ENCODE results near the gene PRKAA1. TPM values are rescaled to one million over a fixed set of nuclear protein-coding genes. Genes with fewer than 3 reads are reported as not detected.
"Not testable (repeated sequence)": the region's sequence is repeated elsewhere in the genome, so short reads cannot be mapped to it uniquely, and the experiment has no call there.

Gene PRKAA1
- total RNA-seq, 1 donor from 2014 or later: 32.3 TPM

- no peak for ATAC-seq
Observed at GRCh38 chr5:40779561-40779960, 18.6 kb downstream of the PRKAA1 start.

DNA sequence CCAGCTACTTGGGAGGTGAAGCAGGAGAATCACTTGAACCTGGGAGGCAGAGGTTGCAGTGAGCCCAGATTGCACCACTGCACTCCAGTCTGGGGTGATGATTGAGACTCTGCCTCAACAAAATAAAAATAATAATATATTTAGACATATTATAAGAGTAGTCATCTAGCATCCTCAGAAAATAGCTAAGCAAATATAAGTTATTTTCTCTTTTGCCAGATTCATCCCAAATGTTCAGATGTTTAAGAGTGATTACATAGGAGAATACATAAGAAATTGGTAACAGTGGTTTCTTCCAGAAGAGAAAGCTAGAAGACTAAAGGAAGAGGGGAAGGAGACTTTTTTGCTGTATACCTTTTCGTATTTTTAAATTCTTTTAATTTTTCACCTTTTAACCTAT is 20.0 kb downstream of the PRKAA1 start:
- ATAC-seq: no peak

- ATAC-seq: no peak
Observed at GRCh38 chr5:40776658-40776977, 21.6 kb downstream of the PRKAA1 start.

DNA sequence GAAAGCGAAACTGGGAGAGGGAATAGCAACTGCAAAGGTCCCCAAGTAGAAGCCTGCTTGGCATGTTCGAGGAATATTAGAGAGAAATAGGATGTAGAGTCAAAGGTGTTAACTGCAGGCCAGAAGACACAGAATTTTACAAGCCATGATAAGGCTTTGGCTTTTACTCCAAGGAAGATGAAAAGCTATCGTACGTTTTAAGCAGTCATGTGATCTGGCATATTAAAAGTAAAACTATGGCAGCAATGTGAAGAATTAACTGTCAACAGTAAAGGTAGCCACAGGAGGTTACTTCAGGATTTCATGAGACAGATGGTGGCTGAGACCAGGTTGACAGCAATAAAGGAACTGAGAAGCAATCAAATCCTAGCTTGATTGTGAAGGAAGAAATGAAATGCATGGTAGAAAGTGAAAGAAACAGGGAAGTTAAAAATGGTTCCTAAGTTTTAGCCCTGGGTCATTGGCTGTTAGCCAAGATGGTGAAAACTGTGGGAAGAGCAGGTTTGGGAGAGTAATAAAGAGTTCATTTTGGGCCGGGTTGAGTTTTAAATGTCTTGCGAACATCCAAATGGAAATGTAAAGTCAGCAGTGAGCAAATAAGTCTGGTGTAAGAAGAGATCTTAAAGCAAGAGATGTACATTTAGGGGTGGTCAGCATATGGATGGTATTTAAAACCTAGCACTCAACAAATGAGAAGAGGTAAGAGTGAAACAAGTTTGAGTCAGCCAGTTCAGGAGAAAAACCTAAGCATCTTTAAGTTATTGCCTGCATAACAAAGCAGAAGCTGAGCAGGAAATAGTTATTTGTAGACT is 22.1 kb downstream of the PRKAA1 start:
- ATAC-seq: no peak

GRCh38 chr5:40775085-40775845 is 22.9 kb downstream of the PRKAA1 start:
- no peak for ATAC-seq

DNA sequence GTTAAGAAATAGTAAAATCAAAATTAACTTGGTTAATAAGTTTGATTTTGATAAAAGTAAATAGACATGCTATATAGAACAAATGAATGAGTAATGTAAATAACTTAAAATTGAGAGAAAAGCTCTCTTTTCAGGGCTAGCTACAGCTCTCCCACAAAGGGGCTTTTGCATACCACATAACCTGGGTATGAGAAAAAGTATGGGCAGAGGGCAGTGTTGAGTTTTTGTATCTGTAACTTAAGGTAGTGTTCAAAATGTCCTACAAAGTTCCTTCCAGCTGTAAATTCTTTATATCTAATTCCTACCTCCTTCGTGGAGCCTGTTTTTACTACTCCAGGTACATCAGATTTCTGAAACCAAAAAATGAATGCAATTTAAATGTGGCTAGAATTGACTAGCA is 23.6 kb downstream of the PRKAA1 start:
- ATAC-seq: no peak

GRCh38 chr5:40770764-40771163 is 27.4 kb downstream of the PRKAA1 start:
- no peak for ATAC-seq

DNA sequence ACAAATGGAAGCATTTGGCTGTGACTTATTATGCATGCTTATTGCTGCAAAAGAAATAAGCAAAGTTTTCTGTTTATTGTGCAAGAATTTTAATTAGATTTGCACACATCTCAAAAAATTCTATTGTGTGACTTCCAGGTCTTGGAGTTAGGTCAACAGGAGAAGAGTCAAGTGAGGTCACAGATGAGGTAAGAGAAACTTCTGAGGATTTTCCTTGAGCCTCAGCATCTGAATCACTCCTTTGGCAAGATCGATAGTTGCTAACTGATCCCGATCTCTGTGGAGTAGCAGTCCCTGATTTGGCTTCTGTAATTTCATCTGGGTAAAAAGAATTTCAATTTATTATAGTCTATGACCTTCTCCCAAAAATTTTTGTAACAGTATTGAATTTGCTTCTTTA is 35.5 kb downstream of the PRKAA1 start:
- ATAC-seq: no peak

GRCh38 chr5:40757400-40757799 is 40.8 kb downstream of the PRKAA1 start:
- no peak for ATAC-seq

DNA sequence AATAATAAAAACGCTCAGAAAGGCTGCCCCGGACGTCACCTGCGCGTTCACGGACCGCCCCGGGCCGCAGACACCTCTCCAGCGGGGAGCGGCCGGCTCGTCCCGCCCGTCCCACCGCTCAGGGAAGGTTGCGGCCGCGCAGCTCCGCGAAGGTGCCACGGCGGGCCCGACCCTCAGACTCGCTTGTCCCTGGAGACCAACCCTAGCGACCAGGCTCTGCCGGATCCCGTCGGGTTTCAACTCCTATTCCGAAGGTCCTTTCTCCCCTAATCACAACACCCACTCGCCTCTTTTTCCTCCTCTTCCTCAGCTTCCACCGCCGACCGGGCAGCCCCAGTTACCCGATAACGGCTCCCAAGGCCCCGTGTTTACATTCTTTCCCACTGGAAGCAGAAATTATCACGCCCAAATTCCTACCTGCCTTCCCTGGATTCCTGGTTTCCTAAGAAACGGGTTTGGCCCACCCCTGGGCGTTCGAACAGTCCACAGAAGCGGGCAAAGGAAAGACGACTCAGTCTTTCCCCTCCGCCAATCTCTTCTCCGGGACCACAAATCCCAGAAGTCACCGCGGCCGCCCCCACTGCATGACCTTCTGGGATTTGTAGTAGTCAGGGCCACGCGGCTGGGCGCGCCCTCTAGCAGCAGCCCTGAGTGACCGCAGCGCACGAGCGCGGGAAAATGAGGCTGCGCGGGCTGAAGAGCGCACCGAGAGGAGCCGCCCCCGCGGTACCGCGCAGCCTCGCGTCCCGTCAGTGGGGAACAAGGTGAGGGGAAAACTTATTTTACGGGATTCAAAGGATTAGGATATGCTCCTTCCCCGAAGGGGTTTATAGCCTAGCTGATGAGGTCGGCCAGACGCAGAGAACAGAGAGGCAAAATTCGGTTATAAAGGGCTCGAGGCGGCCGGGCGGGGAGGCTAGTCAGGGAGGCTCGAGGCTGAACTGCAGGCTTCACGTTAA is 42.5 kb downstream of the PRKAA1 start, which contains the start of gene TTC33:
TTC33 (minus strand) TSS at position 555 of the 959 bp plus-strand sequence. CDS start 8,943 bp downstream, outside the sequence.
- ATAC-seq: peak; percentile 98

DNA sequence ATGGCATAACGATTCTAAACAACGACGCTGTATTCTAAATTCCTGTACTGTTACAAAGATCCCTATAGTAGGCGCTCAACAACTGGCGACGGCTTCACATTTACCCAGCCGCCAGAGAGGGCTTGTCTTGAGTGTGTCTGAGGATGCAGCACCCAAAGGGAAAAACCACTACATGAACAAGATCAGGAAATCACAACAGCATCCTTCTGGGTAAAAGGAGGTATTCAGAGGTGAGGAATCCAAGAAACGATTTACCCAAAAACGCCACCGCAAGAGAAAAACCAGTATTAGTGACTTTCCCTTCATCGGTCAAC is 43.1 kb downstream of the PRKAA1 start:
- ATAC-seq: peak; percentile 87

GRCh38 chr5:40754381-40755092 is 43.6 kb downstream of the PRKAA1 start:
- ATAC-seq: no peak

- ATAC-seq: no peak
Observed at GRCh38 chr5:40746703-40747102, 51.5 kb downstream of the PRKAA1 start.

DNA sequence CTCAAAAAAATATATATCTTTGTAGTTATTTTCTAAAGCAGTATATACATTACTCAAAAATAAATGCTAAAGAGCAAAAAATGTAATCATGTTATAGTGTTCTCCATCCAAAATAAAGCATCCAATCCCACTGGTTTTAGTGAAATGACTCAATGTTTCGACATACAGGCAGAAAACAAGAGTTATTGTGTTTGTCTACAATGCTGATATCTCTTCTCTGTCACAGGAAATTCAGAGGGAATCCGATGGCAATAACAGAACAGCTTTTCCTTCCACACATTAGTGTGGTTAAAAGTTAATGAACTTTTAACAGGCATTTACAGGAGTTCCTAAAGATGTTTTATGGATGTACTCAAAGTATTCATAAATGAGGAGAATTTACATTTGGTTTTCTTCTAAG is 54.4 kb downstream of the PRKAA1 start:
- ATAC-seq: no peak

- no peak for ATAC-seq
Observed at GRCh38 chr5:40738502-40738901, 59.7 kb downstream of the PRKAA1 start.

DNA sequence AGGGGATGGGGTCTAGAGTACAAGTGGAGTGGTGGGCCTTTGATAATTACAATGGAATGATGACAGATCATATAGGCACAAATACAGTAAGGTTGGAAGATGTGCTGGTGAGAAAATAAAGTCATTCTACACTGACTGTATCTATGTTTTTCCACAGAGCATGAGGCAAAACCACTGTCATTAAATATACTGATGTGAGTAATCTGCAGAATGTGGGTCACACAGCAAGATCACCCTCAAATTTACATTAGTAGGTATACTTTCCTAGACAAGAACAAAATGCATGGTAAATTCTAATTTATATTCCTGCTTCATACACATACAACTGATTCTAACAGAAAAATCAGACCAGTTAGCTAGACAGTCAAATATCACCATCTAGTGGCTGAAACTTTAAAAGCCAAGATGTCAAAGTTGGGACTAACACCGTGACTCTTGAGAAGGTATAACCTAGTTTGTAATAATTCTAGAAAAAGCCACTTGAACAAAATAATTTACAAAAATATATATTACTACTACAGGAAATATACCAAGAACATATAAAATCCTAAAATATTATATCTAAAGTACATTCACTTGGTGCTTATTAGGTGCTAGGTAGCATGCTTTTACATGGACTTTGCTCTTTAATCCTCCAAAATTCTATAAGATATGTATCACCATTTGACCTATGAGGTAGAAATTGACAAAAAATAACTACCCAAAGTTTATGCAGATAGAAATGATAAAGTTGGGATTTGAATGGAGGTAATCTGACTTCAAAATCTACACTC is 61.9 kb downstream of the PRKAA1 start:
- peak; percentile 55 for ATAC-seq

- no peak for ATAC-seq
Observed at GRCh38 chr5:40735609-40736008, 62.6 kb downstream of the PRKAA1 start.

DNA sequence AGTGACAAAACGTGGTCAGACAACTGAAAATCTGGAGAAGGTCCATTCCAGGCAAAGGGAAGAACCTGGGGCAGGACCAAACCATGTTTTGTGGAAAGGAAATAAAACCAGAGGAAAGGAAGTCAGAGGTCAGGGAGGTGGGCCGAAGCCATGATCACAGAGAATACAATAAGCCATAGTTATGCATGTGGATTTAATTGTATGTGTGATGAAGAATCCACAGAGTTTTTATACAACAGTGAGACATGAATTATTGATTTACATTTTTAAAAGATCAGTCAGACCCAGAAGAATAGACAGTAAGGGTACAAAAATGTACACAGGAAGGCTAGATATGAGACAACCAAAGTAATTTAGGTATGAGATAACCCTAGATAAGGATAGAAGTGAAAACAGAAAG is 63.2 kb downstream of the PRKAA1 start:
- ATAC-seq: no peak

DNA sequence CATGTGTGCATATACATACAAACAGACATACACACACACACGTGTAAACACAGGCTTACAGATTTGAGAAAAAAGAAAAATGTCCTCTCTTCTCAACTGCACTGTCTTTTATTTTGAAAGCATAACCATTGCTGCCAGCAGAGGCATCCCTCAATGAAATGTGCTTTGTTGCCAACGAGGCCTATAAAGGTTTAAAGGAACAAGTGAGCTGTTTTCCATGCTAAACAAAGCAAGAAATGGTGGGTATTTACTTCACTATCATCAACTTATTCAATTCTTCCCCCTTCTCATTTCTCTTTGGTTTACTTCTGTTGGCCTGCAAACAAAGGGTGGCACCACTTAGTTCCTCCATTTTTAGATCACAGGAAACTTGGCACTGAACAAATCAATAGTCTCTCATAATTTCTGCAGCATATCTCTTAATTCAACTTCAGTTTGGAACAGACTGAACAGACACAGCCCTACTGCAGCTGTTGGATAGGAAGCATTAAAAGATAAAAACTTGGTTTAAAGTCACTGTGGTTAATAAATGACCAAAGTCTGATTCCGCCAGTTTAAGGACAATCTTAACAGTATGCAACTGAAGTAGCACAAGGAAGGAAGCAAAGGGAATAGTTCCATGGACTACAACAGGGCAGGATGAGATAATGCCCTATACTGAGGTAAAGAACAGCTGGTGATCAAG is 64.2 kb downstream of the PRKAA1 start:
- ATAC-seq: no peak

DNA sequence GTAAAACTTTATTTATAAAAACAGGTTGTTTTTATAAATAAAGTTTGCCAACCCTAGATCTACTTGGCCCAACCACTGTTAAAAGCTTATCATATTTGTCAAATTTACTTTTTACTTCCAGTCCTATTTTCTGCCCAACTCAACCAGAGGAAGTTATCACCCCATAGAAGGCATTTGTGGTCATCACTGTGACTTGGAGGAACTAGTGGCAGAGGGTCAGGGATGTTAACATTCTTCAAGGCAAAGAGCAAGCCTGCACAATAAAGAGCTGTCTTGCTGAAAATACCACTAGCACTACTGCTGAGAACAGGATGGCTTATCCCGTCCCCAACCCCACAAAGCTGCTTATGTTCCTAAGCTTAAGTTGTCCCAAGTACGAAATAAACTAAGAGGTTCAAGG is 64.7 kb downstream of the PRKAA1 start:
- no peak for ATAC-seq

DNA sequence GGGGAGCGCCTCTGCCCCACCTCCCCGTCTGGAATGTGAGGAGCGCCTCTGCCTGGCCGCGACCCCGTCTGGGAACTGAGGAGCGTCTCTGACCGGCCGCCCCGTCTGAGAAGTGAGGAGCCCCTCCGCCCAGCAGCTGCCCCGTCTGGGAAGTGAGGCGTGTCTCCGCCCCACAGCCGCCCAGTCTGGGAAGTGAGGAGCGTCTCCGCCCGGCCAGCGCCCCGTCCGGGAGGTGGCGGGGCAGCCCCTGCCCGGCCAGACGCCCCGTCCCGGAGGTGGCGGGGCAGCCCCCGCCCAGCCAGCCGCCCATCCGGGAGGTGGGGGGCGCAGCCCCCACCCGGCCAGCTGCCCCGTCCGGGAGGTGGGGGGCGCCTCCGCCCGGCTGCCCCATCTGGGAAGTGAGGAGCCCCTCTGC is 75.7 kb downstream of the PRKAA1 start:
- not testable (repeated sequence) for ATAC-seq
